Regular cardiac myocyte (primary cell): ENCODE data around the gene RP2. TPM values are rescaled to one million over a fixed set of nuclear protein-coding genes. Genes with fewer than 3 reads are reported as not detected.

Experiments
- total RNA-seq: library from RNA; depleted of rRNA; stranded (reverse); fragments of >200 nt; gene quantifications from 2 replicates; pipeline ENCODE4 v1.2.3, GENCODE V29; 2014

The RP2 gene
- total RNA-seq = 15.5 and 23.4 TPM in 2 replicates

DNA sequence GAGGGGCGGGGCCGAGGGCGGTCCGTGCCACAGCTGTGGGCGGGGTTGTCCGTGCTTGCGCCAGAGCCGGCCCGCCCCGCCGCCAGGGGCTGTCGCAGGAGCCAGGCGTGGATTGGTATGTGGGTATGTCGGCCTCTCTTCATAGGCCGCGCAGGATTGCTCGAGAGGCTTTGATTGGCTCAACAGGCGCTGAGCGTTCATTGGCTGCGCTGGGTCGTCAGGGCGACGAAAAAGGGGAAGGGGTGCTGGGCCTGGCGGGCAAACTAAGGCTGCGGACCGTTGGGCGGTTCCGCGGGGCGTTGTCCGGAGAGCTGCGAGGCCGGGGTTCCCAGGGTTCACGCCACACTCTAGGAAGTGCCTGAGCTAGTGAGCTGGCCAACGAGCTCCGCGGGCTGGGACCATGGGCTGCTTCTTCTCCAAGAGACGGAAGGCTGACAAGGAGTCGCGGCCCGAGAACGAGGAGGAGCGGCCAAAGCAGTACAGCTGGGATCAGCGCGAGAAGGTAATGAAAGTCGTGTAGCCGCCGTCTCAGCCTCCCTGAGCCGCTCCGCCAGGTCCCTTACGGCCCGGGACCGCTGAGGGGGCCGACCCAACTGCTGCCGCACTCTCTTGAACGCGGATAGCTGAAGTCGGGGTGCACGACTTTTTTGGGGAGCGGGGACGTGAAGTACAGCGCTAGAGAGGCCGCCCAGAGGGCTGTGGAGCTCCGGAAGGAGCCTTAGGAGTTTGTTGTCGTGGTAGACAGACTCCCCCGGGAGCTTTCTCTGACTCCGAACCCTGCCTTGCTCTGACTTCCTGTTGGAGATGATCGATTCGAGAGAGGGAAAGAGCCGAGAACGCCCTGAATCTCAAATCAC, at the start of gene RP2:
RP2 (plus strand) TSS at position 343 of the 857 bp plus-strand sequence; CDS start at position 401, 58 bp downstream.

DNA sequence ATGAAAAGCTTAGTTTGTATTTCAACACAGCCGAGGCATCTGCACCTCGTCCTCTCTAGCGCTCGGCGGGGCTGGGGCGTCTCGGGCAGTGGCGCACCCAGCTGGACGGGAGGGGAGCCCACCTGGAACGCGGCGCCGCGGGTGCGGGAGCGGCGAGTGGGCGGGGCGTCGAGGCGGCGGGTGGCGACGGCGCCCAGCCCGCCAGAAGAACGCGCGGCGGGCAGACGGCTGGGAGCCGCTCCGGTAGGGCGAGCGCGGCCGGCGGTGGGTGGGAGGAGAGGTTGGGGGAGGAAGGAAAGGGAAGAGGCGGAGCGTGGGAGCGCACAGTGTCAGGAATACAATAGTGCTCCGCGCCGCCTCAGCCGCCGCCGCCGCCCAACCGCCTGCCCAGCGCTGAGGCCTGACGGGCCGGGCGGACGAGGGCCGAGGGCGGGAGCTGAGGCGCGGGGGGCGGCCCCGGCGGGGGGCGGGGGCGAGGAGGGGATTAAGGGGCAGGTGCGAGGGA, 75.3 kb downstream of the RP2 start, which contains the start of gene JADE3:
JADE3 (plus strand) TSS at position 324 of the 505 bp plus-strand sequence. CDS start 72,474 bp downstream, outside the sequence.

Other genes with a start within 250 kb of the RP2 start
- 56.9 and 67.9 TPM in 2 replicates for gene SLC9A7, start 77.9 kb upstream of the RP2 start, total RNA-seq
- 4.5 and 6.1 TPM in 2 replicates for gene JADE3, start 75.4 kb downstream of the RP2 start, total RNA-seq
- gene RGN, start 241.4 kb downstream of the RP2 start, total RNA-seq = 0.58 and 2.8 TPM in 2 replicates